Fibroblast of peridontal ligament (primary cell): Measurements from ENCODE around the gene NRG4.
"Not testable (repeated sequence)": the region's sequence is repeated elsewhere in the genome, so short reads cannot be mapped to it uniquely, and the experiment has no call there.

Experiments used
- DNase-seq: peaks from one replicate; pipeline ENCODE4 v3.0.0-alpha.2; 2010; ENCODE audit errors: extremely low read depth

The NRG4 gene

GRCh38 chr15:75994220-75994619 lies 18.0 kb downstream of the NRG4 start:
- DNase-seq, result no peak

- DNase-seq, result no peak
Measured at GRCh38 chr15:75992897-75993296, 19.3 kb downstream of the NRG4 start.

DNA sequence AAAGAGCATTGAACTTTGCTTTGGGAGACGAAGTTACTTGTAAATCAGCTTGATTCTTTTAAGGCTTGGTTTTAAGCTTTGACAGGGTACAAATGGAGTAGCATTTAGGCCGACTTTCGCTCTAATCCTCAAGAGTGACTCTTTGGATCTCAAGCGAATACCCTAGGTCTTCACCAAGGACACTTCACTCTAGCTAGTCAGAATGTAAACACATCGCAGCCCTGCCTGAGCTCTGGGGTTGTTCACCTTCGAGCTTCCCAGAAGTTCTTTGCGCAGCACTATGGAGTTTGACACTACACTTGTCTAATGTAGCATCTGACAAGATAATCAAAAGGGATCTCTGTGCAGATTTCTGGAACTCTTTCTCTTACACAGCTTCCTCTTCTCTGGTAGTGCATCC lies 22.3 kb downstream of the NRG4 start:
- DNase-seq, result no peak

DNA sequence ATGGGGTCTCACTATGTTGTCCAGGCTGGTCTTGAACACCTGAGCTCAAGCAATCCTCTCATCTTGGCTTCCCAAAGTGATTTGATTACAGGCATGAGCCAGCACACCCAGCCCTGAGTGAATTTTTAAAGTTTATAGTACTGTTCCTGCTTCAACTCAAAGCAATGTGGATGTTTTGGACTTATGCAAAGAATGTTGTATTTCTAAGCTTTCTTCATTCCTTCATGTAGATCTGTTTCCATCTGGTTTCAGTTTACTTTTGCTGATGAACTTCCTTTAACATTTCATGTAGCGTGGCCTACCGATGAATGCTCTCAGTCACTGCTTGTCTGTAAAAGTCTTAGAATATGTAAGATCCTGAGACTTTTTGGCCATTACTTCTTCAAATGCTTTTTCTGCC lies 23.2 kb downstream of the NRG4 start:
- peak; percentile 77 for DNase-seq

- DNase-seq, result no peak
Measured at GRCh38 chr15:75985971-75986370, 26.3 kb downstream of the NRG4 start.

- DNase-seq, result not testable (repeated sequence)
Measured at GRCh38 chr15:75984706-75985105, 27.5 kb downstream of the NRG4 start.

DNA sequence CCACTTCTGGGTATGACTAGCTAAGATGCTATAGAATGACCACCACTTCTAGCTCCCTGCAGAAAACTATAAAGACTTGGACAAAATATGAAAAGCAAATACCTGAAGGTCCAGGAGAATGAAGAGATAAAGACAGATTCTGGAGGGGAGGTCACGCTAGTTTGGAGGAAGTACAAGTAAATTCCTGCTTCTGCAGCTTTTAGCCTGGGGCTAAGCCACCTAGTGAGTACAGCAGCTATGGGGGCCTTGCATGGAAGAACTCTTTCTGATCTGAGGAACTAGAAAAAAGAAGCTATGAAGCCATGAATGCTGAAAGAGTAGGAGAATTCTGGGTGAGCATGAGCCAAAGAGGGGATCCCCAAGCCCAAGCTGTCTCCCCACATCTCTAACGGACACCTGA lies 29.8 kb downstream of the NRG4 start:
- DNase-seq, result no peak

DNA sequence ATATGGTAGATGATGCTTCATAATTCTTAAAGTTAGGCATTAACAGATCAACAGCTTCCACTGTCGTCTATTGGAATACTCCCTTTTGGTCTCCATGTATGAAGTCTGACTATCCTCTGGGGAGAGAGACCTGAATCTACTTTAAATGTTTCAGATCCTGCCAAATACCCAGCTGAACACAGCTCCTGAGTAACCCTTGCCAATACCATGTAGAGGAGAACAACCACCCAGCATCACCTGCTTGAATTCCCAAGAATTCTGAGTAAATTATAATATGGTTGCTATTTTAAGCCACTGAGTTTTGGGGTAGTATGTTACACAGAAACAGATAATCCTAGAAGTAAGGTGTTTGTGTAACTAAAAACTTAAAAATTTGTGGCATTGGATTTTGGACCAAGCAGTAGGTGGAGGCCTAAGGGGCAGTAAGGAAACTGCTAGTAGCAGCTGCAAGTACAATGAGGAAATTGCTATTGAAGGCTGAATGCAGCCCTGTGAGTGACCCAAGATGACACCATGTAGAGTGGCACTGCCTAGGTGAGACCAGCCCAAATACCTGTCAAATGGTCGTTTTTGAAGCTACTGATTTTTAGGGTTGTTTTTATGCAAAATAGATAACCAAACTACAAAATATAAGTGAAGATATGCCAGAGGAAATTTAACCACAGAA lies 30.9 kb downstream of the NRG4 start:
- no peak for DNase-seq

DNA sequence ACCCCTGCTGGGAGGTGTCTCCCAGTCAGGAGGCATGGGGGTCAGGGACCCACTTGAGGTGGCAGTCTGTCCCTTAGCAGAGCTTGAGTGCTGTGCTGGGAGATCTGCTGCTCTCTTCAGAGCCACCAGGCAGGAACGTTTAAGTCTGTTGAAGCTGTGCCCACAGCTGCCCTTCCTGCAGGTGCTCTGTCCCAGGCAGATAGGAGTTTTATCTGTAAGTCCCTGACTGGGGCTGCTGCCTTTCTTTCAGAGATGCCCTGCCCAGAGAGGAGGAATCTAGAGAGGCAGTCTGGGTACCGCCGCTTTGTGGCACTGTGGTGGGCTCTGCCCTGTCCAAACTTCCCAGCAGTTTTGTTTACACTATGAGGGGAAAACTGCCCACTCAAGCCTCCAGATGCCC lies 35.5 kb downstream of the NRG4 start:
- DNase-seq, result not testable (repeated sequence)

- peak; percentile 76 for DNase-seq
Measured at GRCh38 chr15:75966073-75966472, 46.2 kb downstream of the NRG4 start.

DNA sequence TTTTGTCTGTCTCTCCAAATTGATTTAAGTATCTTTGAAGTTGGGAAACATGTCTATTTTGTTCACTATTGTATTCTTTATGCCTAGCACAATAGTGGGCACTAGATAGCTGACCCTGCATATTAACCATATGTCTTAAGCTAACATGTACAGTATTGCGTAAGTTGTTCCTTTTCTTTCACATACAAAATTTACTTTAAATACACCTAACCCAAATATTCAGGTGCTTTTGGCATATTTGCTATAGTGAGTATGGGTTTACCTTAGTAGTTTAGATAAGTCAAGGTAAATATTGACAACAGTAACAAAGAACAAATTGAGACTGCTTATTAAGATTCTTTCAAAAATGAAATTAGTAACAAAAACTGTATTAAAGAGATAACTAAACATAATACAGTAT lies 50.9 kb downstream of the NRG4 start:
- DNase-seq, result no peak

- no peak for DNase-seq
Measured at GRCh38 chr15:75955720-75956119, 56.5 kb downstream of the NRG4 start.

DNA sequence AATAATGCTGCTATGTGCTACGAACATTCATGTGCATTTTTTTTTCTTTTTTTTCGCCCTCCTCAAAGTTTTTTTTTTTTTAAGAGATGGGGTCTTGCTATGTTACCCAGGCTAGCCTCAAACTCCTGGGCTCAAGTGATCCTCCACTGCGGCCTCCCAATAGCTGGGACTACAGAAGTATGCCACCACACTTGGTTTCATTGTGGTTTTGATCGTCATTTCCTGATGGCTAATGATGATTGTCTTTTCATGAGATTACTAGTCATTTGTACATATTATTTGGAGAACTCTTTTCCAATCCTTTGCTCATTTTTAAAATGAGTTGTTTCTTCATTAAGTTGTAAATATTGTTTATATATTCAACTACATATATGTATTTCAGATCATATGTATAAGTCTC lies 59.7 kb downstream of the NRG4 start:
- no peak for DNase-seq

- no peak for DNase-seq
Measured at GRCh38 chr15:75948761-75949296, 63.4 kb downstream of the NRG4 start.

GRCh38 chr15:75947092-75947491 lies 65.1 kb downstream of the NRG4 start:
- DNase-seq, result peak; percentile 31

DNA sequence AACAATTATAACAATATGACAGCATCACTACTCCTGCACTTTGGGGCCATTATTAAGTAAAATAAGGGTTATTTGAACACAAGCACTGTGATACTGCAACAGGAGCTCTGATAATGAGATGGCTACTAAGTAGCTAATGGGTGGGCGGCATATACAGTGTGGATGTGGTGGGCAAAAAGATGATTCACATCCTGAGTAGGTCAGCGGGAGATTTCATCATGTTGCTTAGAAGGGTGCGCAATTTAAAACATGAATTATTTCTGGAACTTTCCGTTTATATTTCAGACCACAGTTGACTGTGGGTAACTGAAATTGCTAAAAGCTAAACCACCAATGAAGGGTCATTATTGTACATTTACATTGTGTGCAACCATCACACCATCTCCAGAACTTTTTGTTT lies 66.3 kb downstream of the NRG4 start:
- peak; percentile 53 for DNase-seq

DNA sequence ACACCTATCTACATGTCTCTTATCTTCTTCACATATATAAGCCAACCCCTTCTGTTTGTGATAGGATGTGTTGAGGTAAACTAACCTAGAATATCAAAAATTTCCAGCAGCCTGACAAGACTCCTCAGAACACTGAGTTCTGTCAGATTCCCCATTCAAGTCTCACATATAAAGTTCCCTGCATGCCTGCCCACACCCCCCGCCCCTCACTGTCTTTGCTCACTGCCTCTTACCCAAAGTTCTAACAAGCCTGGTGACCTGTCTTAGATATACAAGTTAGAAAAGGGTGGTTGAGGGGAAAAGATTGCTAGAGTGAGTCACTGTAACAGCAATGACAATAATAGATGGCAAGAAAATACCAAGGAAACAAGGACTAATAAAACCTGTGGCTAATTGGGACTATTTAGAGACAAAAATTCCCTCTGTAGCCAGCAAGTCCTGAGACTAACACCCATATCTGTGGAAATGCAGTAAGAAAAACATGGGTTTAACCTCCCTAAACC lies 68.5 kb downstream of the NRG4 start:
- DNase-seq, result no peak

DNA sequence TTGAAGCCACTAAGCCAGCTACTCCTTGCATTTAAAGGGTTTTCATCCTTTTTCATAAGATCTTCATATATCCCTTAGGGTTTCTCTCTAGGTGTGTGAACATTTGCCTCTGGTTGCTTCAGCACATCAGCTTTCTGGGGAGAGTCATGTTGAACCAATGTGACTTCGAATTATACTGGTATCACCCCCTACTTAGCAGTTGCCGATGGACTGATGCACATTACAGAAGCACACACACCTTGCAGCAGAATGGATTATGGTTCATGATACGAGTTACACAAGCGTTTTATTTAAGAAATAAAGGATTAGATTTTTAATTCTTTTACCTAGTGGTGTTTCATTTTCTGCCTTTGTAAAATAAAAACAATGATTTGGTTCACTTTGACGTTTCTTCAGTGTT lies 69.0 kb downstream of the NRG4 start:
- no peak for DNase-seq

GRCh38 chr15:75942464-75942863 lies 69.8 kb downstream of the NRG4 start:
- DNase-seq, result no peak

DNA sequence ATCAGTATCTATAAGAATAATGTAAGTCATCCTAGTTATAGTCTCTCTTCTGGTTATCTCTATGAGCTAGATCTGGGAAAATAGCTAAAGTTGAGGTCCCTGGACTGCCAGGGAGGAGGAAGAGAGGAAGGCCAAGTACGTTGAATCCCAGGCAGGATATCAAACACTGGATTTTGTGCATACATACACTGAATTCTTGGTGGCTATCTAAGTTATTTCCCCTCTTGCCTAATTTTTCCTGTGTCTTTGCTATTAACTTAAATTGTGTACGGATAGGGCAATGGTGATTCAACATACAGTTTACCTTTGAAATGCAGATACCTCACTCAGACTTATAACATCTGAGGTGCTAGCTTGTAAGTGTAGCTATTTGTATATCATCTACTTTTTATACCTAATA lies 81.4 kb downstream of the NRG4 start:
- no peak for DNase-seq

DNA sequence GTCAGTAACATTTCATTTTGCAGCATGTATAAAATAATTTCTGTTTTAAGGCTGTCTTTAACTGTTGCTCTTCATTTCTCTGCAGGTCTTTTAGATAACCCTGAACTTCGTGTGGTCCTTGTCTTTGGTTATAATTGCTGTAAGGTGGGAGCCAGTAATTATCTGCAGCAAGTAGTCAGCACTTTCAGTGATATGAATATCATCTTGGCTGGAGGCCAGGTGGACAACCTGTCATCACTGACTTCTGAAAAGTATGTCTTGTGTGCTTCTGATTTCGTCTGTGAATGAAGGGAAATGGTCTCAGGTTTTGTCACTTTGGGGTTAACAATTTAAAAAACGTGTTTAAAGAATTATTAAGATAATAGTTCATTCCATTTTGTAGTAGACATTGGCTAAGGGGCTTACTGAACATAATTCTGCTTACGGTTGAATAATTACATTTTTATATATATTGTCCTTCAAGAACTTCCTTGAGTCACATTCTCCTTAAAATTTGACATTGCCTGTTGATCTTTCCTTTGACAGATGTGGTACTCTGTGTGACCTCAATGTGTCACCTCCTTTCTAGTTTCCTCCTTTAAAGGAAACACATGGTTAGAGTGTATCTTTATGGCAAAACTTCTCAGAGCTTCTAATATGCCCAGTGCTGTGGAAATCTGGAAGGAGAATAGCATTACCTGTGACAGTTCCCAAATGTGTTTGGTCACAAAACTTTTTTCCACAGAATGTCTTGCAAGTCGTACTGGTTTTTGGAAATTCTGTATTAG lies 82.2 kb downstream of the NRG4 start:
- DNase-seq, result no peak

- peak; percentile 20 for DNase-seq
Measured at GRCh38 chr15:75928680-75929608, 83.3 kb downstream of the NRG4 start.
